GM23338 (cell line): Measurements from ENCODE around the gene BCAR3. TPM values are rescaled to one million over a fixed set of nuclear protein-coding genes. Genes with fewer than 3 reads are reported as not detected.

Experiments used
- ATAC-seq: fragments of 200-7000 bp; cut with Tn5 transposase; 3 replicates; pipeline ENCODE4 v1.9.1; 2020
- DNase-seq: peaks from one replicate; pipeline ENCODE4 v3.0.0-alpha.2; 2015; ENCODE audit warnings: low spot score
- H2AFZ ChIP-seq: fragments of 200-600 bp; sonication (generic); 2 replicates; pipeline ENCODE4 v1.8.0; 2016; ENCODE audit warnings: antibody characterized with exemption, mild to moderate bottlenecking, moderate library complexity
- H3F3A ChIP-seq: fragments of 200-600 bp; sonication (generic); replicated peaks from 2 replicates; pipeline ENCODE4 v1.8.0; 2017; ENCODE audit warnings: antibody characterized with exemption, mixed run types, low read depth
- H3K27ac ChIP-seq: fragments of 200-600 bp; sonication (generic); 2 replicates; pipeline ENCODE4 v1.6.1; 2016; ENCODE audit warnings: low read depth
- H3K27me3 ChIP-seq: fragments of 200-600 bp; sonication (generic); 2 replicates; pipeline ENCODE4 v1.8.0; 2016; ENCODE audit warnings: mild to moderate bottlenecking, mixed run types, moderate library complexity; ENCODE audit not compliant: insufficient read depth
- H3K36me3 ChIP-seq: fragments of 200-600 bp; sonication (generic); 2 replicates; pipeline ENCODE4 v1.8.0; 2016; ENCODE audit warnings: mild to moderate bottlenecking; ENCODE audit not compliant: insufficient read depth
- H3K4me1 ChIP-seq: fragments of 200-600 bp; sonication (generic); 2 replicates; pipeline ENCODE4 v1.8.0; 2016; ENCODE audit warnings: mild to moderate bottlenecking, moderate library complexity; ENCODE audit not compliant: insufficient read depth
- H3K4me2 ChIP-seq: fragments of 200-600 bp; sonication (generic); 2 replicates; pipeline ENCODE4 v1.7.1; 2017; ENCODE audit warnings: mixed run types
- H3K4me3 ChIP-seq: fragments of 200-600 bp; sonication (generic); 2 replicates; pipeline ENCODE4 v1.6.1; 2016; ENCODE audit warnings: mixed run types
- H3K79me2 ChIP-seq: fragments of 200-600 bp; sonication (generic); replicated peaks from 2 replicates; pipeline ENCODE4 v1.8.0; 2017; ENCODE audit warnings: mild to moderate bottlenecking; ENCODE audit not compliant: insufficient read depth
- H3K9me2 ChIP-seq: fragments of 200-600 bp; sonication (generic); 2 replicates; pipeline ENCODE4 v1.8.0; 2017; ENCODE audit not compliant: insufficient read depth
- H4K20me1 ChIP-seq: fragments of 200-600 bp; sonication (generic); replicated peaks from 2 replicates; pipeline ENCODE4 v1.8.0; 2017; ENCODE audit warnings: mild to moderate bottlenecking; ENCODE audit not compliant: insufficient read depth
- H3K27ac Mint-ChIP-seq: 2 replicates; pipeline ENCODE4 v1.8.0; 2020; ENCODE audit warnings: inconsistent platforms, mild to moderate bottlenecking, moderate library complexity, mixed read lengths
- H3K27me3 Mint-ChIP-seq: 3 replicates; pipeline ENCODE4 v1.8.0; 2022; ENCODE audit warnings: low read depth, mild to moderate bottlenecking, moderate library complexity, mixed read lengths, inconsistent platforms; ENCODE audit not compliant: insufficient read depth, poor library complexity
- H3K36me3 Mint-ChIP-seq: 3 replicates; pipeline ENCODE4 v1.8.0; 2021; ENCODE audit warnings: low read depth, mild to moderate bottlenecking, inconsistent platforms, moderate library complexity, mixed read lengths
- H3K4me1 Mint-ChIP-seq: 3 replicates; pipeline ENCODE4 v1.8.0; 2020; ENCODE audit warnings: mild to moderate bottlenecking, inconsistent platforms, mixed read lengths
- H3K4me3 Mint-ChIP-seq: 3 replicates; pipeline ENCODE4 v1.8.0; 2021; ENCODE audit warnings: moderate library complexity, mild to moderate bottlenecking, inconsistent platforms, mixed read lengths
- H3K9me3 Mint-ChIP-seq: 3 replicates; pipeline ENCODE4 v1.8.0; 2020; ENCODE audit warnings: moderate library complexity, mild to moderate bottlenecking, inconsistent platforms, mixed read lengths
- CREB1 ChIP-seq: fragments of 250-450 bp; sonication (Bioruptor Pico); IDR thresholded peaks from 2 replicates; pipeline ENCODE4 v1.5.0; 2020; ENCODE audit warnings: low read depth, mild to moderate bottlenecking, moderate library complexity
- EZH2 ChIP-seq: fragments of 200-600 bp; sonication (generic); IDR thresholded peaks from one replicate; pipeline ENCODE4 v1.8.0; 2017; ENCODE audit warnings: antibody characterized with exemption, mild to moderate bottlenecking, low read depth; ENCODE audit not compliant: unreplicated experiment
- EZH2phosphoT487 ChIP-seq: fragments of 200-600 bp; sonication (generic); IDR thresholded peaks from one replicate; pipeline ENCODE4 v1.8.1; 2018; ENCODE audit warnings: antibody characterized with exemption; ENCODE audit not compliant: unreplicated experiment
- NANOG ChIP-seq: IDR thresholded peaks from 2 replicates; pipeline ENCODE4 v1.6.1; 2016; ENCODE audit warnings: antibody characterized with exemption, borderline replicate concordance
- POLR2AphosphoS5 ChIP-seq: IDR thresholded peaks from 2 replicates; pipeline ENCODE4 v1.6.1; 2016; ENCODE audit warnings: antibody characterized with exemption, low read depth
- polyA plus RNA-seq: library from polyadenylated mRNA; unstranded; fragments of >200 nt; fragmentation: Nextera tagmentation; extraction: Ambion mirVana; gene quantifications from 2 replicates; pipeline ENCODE4 v1.2.1, GENCODE V29; 2016
- total RNA-seq: library from RNA; depleted of rRNA; stranded (reverse); fragments of >200 nt; shearing (Covaris generic); gene quantifications from 2 replicates; pipeline ENCODE4 v1.2.3, GENCODE V29; 2014
- TF ChIP-seq, protein P1 (sequence below), 2 experiments: fragments of 200-600 bp in 1 of 2; sonication (generic) in 1 of 2; conservative IDR thresholded peaks; 2 replicates each; pipeline versions ENCODE4 v1.5.1 to v1.6.1; 2016 to 2017; ENCODE audit warnings: antibody characterized with exemption in 2 of 2, low read depth in 2 of 2, mild to moderate bottlenecking in 2 of 2, moderate library complexity in 1 of 2
- TF ChIP-seq, protein P2 (sequence below): fragments of 250-450 bp; sonication (Bioruptor Pico); IDR thresholded peaks from 2 replicates; pipeline ENCODE4 v1.5.0; 2020; ENCODE audit warnings: mild to moderate bottlenecking, moderate library complexity

Gene BCAR3
- total and polyA plus RNA-seq, 2 experiments from 2014 or later = 5.5 to 9.7 TPM

DNA sequence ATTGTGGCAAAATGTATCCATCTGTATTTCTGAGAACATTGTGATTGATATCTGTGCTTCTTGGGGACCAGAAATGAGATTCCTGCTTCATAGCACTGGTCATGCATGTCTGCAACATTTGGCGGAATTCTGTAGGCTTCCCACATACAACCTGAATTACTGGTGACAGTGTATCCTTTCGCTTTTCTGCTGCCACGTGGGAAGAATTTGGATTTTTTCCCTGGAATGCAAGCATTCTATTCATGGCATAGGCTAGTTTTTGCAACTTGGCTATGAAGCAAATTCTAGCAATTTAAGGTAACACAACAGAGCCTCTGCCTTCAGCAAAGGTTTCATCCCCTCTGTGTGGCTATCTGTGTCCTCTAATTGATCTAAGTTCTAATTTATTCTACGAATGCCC lies 85.9 kb downstream of the BCAR3 start (continued):
- TF ChIP-seq, protein P1, sequence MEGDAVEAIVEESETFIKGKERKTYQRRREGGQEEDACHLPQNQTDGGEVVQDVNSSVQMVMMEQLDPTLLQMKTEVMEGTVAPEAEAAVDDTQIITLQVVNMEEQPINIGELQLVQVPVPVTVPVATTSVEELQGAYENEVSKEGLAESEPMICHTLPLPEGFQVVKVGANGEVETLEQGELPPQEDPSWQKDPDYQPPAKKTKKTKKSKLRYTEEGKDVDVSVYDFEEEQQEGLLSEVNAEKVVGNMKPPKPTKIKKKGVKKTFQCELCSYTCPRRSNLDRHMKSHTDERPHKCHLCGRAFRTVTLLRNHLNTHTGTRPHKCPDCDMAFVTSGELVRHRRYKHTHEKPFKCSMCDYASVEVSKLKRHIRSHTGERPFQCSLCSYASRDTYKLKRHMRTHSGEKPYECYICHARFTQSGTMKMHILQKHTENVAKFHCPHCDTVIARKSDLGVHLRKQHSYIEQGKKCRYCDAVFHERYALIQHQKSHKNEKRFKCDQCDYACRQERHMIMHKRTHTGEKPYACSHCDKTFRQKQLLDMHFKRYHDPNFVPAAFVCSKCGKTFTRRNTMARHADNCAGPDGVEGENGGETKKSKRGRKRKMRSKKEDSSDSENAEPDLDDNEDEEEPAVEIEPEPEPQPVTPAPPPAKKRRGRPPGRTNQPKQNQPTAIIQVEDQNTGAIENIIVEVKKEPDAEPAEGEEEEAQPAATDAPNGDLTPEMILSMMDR (conservative IDR thresholded peaks at IDR 0.05; ENCODE audit: low read depth in 2 of 2) = no peak
- TF ChIP-seq, protein P2, sequence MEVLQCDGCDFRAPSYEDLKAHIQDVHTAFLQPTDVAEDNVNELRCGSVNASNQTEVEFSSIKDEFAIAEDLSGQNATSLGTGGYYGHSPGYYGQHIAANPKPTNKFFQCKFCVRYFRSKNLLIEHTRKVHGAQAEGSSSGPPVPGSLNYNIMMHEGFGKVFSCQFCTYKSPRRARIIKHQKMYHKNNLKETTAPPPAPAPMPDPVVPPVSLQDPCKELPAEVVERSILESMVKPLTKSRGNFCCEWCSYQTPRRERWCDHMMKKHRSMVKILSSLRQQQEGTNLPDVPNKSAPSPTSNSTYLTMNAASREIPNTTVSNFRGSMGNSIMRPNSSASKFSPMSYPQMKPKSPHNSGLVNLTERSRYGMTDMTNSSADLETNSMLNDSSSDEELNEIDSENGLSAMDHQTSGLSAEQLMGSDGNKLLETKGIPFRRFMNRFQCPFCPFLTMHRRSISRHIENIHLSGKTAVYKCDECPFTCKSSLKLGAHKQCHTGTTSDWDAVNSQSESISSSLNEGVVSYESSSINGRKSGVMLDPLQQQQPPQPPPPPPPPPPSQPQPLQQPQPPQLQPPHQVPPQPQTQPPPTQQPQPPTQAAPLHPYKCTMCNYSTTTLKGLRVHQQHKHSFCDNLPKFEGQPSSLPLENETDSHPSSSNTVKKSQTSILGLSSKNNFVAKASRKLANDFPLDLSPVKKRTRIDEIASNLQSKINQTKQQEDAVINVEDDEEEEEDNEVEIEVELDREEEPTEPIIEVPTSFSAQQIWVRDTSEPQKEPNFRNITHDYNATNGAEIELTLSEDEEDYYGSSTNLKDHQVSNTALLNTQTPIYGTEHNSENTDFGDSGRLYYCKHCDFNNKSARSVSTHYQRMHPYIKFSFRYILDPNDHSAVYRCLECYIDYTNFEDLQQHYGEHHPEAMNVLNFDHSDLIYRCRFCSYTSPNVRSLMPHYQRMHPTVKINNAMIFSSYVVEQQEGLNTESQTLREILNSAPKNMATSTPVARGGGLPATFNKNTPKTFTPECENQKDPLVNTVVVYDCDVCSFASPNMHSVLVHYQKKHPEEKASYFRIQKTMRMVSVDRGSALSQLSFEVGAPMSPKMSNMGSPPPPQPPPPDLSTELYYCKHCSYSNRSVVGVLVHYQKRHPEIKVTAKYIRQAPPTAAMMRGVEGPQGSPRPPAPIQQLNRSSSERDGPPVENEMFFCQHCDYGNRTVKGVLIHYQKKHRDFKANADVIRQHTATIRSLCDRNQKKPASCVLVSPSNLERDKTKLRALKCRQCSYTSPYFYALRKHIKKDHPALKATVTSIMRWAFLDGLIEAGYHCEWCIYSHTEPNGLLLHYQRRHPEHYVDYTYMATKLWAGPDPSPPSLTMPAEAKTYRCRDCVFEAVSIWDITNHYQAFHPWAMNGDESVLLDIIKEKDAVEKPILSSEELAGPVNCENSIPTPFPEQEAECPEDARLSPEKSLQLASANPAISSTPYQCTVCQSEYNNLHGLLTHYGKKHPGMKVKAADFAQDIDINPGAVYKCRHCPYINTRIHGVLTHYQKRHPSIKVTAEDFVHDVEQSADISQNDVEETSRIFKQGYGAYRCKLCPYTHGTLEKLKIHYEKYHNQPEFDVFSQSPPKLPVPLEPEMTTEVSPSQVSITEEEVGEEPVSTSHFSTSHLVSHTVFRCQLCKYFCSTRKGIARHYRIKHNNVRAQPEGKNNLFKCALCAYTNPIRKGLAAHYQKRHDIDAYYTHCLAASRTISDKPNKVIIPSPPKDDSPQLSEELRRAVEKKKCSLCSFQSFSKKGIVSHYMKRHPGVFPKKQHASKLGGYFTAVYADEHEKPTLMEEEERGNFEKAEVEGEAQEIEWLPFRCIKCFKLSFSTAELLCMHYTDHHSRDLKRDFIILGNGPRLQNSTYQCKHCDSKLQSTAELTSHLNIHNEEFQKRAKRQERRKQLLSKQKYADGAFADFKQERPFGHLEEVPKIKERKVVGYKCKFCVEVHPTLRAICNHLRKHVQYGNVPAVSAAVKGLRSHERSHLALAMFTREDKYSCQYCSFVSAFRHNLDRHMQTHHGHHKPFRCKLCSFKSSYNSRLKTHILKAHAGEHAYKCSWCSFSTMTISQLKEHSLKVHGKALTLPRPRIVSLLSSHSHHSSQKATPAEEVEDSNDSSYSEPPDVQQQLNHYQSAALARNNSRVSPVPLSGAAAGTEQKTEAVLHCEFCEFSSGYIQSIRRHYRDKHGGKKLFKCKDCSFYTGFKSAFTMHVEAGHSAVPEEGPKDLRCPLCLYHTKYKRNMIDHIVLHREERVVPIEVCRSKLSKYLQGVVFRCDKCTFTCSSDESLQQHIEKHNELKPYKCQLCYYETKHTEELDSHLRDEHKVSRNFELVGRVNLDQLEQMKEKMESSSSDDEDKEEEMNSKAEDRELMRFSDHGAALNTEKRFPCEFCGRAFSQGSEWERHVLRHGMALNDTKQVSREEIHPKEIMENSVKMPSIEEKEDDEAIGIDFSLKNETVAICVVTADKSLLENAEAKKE (CRISPR knock-in tag) = no peak

DNA sequence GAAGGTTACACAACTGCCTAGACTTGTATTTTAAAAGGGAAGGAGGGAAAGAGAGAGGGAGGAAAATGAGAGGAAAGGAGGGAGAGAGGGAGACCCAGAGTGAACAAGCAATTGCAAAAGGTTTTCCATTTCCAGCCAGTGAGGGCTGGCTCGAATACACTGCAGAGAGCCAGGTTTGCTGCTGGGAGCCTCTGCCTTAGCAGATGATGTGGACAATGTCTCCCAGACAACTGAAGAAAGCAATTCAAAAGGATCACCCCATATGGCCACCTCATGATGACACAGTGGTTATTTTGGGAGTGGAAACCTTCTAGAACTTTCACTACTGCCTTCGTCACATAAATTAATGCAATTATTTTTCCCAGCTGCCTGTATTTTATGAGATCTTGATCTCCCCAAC lies 86.4 kb downstream of the BCAR3 start:
- H2AFZ ChIP-seq = no peak overlapping the region
- 0 out of 2 replicates have a peak, but pooled peaks cover 4% of the 10 kb centered on the region for H3K79me2 ChIP-seq
- H3K4me2 ChIP-seq = no peak overlapping the region
- Mint-ChIP-seq H3K9me3 (no peaks in the 10 kb centered on the region), H3K36me3 (no peaks in the 10 kb centered on the region), H3K4me1 (peaks cover 46% of the 10 kb centered on the region), H3K27me3 (peaks cover 2% of the 10 kb centered on the region), H3K4me3 (no peak overlapping the region), H3K27ac (no peak overlapping the region)
- H3K27ac ChIP-seq = 0 out of 2 replicates have a peak overlapping the region, but pooled peaks have one; percentile 20
- H3F3A ChIP-seq = no peaks in the 10 kb centered on the region
- no peak overlapping the region for H3K4me3 ChIP-seq
- H3K27me3 ChIP-seq = no peaks in the 10 kb centered on the region
- H3K9me2 ChIP-seq = no peaks in the 10 kb centered on the region
- DNase-seq (no peak), ATAC-seq (no peak)
- H4K20me1 ChIP-seq = no peaks in the 10 kb centered on the region
- H3K4me1 ChIP-seq = peaks cover 35% of the 10 kb centered on the region
- H3K36me3 ChIP-seq = no peaks in the 10 kb centered on the region
- TF ChIP-seq POLR2AphosphoS5 = no peak
- TF ChIP-seq EZH2phosphoT487 = no peak
- TF ChIP-seq NANOG = no peak
- TF ChIP-seq, protein P2 (CRISPR knock-in tag) = no peak
- TF ChIP-seq EZH2 = no peak
- TF ChIP-seq CREB1 = no peak
